ENCODE results near the gene NRG2.

DNA sequence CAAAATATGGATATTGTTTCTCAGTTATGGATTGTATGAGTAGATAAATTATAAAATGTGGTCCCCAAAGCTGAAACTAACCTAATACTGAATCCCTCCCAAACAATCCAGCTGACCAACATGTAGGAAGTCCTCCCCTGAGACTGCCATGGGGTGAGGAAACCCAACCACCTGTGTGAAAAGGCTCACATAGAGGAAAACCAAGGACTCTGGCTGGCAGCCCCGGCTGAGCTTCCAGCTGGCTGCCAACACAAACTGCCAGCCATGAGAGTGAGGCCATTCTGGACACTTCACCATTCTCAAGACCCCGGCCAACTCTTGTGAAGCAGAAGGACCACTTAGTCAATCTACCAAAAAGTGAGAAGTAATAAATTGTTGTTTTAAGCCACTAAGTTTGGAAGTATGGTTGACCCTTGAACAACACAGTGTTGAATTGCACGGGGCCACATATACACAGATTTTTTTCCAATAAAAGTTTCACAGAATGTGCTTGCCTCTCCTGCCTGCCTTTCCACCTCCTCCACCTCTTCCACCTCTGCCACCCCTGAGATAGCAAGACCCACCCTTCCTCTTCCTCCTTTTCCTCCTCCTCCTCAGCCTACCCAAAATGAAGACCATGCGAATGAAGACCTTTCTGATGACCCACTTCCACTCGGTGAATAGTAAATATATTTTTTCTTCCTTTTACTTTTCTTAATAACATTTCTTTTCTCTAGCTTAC lies 15.3 kb upstream of the NRG2 start:
- TF ChIP-seq, protein P1, sequence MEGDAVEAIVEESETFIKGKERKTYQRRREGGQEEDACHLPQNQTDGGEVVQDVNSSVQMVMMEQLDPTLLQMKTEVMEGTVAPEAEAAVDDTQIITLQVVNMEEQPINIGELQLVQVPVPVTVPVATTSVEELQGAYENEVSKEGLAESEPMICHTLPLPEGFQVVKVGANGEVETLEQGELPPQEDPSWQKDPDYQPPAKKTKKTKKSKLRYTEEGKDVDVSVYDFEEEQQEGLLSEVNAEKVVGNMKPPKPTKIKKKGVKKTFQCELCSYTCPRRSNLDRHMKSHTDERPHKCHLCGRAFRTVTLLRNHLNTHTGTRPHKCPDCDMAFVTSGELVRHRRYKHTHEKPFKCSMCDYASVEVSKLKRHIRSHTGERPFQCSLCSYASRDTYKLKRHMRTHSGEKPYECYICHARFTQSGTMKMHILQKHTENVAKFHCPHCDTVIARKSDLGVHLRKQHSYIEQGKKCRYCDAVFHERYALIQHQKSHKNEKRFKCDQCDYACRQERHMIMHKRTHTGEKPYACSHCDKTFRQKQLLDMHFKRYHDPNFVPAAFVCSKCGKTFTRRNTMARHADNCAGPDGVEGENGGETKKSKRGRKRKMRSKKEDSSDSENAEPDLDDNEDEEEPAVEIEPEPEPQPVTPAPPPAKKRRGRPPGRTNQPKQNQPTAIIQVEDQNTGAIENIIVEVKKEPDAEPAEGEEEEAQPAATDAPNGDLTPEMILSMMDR (IDR thresholded peaks at IDR 0.05) = no peak
- no peak for TF ChIP-seq POLR2A (IDR thresholded peaks at IDR 0.05)
